ENCODE data around the gene WDR19.
"Not testable (repeated sequence)": the region's sequence is repeated elsewhere in the genome, so short reads cannot be mapped to it uniquely, and the experiment has no call there.

WDR19 gene

DNA sequence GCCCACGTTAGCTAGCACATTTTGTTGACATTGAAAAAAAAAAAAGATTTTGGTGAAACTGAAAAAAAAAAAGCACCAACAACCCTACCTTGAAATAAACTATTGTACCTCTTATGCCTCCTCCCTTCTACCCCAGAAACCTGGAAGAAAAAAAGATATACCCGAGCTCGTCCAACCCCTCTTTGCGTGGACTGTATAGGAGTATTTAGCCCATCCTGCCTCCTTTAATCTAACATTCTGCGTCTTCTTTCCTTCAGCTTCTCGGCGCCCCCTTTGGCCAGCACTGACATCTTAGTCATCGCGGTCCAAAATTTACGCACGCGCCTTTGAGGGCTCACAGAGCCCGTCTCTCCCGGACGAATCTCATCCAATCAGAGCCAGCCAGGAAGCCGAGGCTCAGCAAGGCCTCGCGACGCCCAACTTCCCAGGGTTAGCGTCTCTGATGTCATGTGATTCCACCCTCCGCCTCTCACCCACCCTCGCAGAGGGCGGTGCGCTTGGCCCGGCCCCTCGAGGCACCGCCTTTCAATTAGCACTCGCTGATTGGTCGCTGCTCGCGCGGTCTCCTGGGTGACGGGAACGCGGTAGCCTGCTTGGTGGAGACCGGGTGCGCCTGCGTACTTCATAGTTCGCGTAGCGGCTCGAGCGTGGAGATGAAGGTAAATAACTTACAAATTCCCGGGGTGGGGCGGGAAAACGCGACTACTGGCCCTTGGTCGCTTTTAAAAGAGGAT lies at the start of gene WDR19:
WDR19 (plus strand) TSS at position 625 of the 734 bp plus-strand sequence; CDS start at position 654, 29 bp downstream.
- DNase-seq = peak; percentile 98 to 99

DNA sequence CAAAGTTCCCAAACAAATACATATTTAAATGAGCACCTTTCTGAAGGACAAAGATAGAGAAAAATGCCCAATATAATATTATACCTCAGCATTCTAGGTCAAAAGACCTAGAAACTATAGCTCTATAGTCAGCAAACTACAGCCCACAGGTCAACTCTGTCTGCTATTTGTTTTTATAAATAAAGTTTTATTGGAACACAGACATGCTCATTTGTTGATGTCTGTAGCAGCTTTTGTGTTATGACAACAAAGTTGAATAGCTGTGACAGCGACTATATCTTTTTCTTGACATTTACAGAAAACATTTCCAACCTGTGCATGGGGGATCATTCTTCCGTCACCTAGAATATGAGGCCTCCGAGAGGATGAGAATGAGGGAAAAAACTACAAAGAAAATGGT lies 48.7 kb upstream of the WDR19 start:
- no peak for DNase-seq

DNA sequence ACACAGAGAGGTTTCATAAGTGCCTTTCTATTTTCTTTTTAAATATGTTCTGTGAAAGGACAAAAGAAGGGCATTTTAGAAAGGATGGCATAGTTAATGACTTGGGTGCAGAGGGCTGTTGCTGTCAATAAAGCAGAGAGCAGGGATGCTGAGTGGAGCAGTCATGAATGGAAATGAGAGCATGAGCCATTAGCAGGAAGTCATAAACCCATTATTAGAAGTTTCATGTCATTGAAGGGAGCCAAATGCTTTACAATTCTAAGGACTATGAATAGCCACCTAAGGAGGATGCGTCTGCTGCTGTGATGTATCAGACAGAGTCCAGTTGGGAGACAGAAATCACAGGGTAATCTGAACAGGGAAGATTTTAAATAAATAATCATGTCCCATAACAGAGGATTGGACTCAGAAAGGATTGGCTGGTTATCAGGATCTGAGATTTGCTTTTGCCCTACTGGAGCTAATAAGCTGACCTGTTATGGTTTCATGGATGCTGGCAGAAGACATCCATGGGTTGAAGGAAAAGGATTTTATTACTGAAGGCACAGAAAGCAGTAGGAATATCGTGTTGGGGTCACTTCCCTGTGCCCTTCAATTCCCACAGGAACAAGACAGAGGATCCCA lies 47.5 kb upstream of the WDR19 start:
- no peak for DNase-seq

DNA sequence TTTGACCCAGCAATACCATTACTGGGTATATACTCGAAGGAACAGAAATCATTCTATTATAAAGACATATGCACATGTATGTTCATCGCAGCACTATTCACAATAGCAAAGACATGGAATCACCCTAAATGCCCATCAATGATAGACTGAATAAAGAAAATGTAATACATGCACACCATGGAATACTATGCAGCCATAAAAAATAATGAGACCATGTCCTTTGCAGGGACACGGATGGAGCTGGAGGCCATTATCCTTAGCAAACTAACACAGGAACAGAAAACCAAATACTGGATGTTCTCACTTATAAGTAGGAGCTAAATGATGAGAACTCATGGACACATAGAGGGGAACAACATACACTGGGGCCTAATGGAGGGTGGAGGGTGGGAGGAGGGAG lies 44.1 kb upstream of the WDR19 start:
- DNase-seq = not testable (repeated sequence)

DNA sequence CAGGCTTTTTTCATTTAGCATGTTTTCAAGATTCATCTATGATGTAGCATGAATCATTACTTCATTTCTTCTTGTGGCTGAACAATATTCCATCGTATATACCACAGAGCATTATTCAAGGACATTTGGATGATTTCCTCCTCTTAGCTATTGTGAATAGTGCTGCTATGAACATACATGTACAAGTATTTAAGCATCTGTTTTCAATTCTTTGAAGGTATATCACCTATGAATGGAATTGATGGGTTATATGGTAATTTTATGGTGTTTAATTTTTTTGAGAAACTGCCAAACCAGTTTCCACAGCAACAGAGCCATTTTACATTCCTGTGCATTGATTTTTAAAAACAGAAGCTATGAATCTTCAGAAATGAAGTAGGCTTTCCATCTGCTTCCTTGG lies 36.1 kb upstream of the WDR19 start:
- DNase-seq = no peak

DNA sequence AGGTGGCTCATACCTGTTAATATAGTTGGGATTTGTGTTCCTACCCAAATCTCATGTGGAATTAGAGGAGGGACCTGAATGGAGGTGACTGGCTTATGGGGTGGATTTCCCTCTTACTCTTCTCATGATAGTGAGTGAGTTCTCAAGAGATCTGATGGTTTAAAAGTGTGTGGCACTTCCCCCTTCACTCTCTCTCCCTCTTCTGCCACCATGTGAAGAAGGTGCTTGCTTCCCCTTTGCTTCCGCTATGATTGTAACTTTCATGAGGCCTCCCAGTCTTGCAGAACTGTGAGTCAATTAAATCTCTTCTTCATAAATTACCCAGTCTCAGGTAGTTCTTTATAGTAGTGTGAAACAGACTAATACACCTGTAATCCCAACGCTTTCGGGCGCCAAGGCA lies 28.3 kb upstream of the WDR19 start:
- DNase-seq = no peak

DNA sequence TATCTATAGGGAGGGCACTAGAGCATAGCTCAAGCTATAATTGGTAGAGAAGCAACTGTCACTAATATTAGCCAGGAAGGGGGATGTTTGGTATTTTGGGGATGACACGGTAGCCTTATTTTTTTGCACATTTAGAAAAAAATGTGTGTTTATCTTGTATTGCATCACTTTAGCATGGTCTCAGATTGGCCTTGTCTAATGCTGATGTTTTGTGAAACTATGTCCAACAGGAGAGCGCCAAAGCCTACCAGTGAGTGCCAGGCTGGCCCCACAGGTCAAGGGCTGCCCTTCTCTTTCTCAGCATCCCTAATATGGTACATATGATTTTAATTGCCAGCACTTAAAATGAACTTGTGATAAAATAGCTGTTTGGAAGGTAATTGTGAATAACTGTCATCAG lies 24.8 kb upstream of the WDR19 start:
- DNase-seq = no peak

DNA sequence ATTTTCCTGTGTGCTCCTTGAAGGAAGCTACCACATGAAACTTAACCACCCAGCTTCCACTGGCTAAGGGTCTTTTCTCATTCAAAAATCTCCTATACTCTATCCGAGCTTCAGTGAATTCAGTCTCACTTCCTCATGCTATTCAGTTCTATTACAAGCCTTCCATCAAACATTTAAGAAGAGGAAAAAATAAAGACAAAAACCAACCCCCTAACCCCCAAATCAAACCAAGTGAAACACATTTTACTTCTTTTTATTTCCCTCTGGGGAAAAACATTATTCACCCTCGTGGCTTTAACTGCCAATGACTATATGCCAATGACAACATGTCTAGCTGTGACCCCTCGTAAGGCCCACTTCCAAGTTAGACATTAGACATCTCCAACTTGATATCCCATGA lies 16.2 kb upstream of the WDR19 start:
- DNase-seq = no peak

DNA sequence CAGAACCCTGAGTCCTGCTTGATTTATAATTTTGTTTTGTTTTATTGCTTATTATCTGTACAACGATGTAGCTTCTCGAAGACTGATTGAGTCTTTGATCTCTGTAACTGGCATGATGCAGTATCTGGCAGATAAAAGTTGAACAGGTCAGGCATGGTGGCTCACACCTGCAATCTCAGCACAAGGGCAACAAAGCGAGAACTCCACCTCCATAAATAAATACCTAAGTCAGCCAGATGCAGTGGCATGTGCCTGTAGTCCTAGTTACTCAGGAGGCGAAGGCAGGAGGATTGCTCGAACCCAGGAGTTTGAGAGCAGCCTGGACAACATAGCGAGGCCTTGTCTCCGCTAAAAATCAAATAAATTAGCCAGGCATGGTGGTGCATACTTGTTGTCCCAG lies 15.7 kb upstream of the WDR19 start:
- DNase-seq = no peak

DNA sequence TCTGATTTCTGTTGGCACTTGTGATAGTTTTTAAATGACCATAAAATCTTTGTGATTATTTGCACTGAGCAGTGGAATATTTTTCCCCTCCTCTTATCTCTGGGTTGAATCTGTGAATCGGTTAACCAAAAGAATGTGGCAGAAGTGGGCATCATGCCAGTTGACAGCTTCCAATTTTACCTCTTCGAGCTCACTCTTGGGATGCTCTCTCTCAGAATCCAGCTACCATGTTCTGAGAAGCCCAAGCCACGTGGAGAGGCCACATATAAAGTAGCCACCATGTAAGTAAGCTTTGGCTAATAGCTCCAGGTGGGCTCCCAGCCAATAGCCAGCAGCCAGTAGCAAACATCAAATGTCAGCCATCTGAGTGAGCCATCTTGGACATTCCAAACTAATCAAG lies 12.9 kb upstream of the WDR19 start:
- no peak for DNase-seq

DNA sequence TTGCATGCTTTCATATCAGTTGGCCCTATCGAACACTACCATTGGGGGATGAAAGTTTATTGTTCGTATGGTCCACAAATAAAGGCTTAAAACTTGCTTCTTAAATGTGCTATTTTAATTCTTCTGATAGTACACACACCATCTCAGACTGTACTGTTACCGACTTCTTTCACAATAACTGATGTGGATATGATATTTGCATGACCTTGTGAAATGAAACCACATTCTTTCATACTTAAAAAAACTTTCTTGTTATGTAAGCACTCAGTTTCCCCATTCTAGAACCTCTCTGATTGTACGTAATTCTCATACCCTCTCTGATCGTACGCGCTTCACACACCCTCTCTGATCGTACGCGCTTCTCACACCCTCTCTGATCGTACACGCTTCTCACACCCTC lies 12.0 kb upstream of the WDR19 start:
- no peak for DNase-seq

DNA sequence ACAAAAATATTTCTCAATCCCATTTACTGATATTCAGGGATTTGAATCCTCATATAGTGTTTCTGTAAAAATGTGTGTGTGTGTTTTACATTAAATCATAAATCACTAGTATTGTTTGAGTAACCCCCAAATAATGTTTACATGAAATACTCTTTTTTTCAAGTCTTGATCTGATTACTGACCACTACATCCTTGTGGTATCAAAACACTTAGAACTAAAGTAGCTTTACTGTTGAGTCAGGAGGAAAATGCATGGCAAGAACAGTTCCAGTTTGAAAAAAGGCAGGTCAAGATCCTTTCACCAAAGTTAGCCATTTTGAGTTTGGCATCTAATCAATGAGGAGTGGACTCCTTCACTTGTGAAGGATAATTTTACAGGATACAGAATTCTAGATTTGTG lies 3.6 kb upstream of the WDR19 start:
- no peak for DNase-seq

DNA sequence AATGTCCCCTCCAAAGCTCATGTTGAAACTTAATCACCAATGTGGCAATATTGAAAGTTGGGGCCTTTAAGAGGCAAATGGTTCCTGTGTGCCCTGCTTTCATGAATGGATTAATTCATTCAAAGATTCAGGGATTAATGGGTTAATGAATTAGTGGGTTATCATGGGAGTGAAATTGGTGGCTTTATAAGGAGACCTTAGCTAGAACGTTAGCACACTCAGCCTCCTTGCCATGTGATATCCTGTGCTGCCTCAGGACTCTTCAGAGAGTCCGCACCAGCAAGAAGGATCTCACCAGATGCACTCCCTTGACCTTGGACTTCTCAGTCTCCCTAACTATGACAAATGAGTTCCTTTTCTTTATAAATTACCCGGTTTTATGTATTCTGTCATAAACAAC lies 2.6 kb upstream of the WDR19 start:
- DNase-seq = no peak

DNA sequence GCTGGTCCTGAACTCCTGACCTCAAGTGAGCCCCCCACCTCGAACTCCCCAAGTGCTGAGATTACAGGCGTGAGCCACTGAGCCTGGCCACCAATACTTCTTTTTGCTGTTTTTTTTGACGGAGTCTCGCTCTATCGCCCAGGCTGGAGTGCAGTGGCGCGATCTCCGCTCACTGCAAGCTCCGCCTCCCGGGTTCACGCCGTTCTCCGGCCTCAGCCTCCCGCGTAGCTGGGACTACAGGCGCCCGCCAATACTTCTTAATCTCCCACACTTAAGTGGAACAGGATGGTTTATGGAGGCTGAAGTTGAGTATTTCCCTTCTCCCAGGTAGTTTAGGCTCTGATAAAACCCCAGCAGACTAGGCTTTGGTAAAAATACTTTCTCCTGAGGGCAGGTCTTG lies 1.7 kb upstream of the WDR19 start:
- DNase-seq = not testable (repeated sequence)

DNA sequence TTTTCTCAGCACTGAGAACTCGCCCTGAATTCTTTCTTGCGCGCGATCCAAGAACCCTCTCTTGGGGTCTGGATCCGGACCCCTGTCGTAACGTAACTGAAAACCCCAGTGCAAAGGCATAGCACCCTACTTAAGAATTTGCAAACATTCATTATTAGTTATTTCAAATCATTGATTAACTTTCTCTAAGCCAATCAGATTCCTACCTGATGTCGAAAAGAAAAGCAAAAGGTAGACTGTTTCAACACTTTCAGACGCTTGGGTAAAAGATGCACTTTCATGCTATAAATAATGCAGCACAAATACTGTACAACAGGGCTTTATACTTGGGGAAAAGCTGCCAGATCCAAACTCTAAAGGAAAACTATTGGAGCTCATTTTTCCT lies 817 bp upstream of the WDR19 start:
- DNase-seq = no peak

DNA sequence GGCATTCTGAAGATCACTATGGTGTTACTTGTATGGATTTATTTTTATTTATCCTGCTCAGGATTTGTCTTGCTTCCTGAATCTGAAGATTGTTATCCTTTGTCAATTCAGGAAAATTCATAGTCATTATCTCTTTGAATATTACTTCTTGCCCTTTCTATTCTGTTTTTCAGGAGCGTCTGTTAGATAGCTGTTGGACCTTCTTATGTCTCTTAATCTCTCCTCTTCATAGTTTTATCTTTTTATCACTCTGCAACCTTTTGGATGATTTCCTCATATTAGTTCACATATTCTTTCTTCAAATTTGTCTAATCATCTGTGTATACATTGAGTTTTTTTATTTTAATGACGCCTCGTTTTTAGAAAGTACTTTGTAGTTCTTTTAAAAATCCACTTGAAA lies 19.6 kb downstream of the WDR19 start:
- no peak for DNase-seq

DNA sequence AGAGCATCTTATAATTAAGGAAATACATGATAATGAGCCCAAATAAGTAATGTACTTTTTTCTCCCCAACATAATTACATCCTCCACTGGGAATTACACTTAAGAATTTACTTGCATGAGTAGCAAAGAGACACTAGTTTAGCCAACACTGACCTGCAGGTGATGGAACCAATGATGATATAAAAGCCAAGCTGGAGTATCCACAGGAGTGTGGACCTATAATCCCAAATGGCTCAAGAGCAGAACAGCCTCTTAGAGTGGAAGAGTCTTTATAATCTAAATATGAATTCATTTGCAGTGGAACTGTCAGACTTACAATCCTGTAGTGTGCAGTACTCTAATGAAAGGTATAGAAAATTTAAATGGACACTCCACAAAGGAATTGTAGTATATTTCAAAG lies 22.2 kb downstream of the WDR19 start:
- DNase-seq = no peak

DNA sequence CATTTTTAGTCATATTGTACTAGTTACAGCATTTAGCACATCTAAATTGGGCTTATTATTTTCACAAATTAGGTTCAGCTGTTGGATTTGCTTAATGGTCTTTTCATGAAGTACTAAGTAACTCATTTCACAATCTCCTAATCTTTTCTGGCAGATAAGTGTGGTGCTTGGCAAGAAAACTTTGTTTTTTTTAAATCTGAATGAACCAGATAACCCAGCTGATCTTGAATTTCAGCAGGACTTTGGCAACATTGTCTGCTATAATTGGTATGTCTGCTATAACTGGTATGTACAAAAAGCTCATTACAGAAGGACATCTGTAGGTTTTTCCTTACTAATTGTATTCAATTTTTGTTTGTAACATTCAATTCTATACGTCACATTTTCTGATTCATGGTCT lies 22.7 kb downstream of the WDR19 start:
- DNase-seq = no peak

DNA sequence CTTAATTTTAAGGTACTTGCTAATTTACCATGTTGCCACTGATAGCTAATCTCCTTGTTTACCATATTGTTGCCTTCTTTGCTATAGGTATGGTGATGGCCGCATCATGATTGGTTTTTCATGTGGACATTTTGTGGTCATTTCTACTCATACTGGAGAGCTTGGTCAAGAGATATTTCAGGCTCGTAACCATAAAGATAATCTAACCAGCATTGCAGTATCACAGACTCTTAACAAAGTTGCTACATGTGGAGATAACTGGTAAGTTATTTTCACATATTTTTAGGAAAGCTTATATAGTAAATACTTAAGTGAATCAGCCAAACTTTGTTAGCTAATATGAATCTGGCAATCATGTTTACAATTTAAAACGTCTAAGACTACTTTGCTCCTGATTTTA lies 23.1 kb downstream of the WDR19 start:
- no peak for DNase-seq

DNA sequence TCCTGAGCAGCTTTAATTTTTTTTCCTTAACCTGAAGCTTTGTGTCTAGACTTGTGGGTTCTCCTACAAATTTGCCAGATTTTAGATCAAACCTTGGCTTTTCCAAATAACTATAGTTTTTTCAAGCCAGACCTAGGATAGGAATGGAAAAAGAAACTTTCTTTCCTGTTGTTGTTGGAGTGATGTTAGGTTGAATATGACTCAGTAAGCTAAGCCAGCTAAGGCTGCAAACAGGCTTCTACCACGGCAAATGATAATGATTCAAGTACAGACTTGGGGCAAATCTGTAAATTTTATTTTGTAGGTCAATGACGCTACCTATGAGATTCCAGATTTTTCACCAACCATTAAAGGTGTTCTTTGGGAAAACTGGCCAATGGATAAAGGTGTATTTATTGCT lies 45.6 kb downstream of the WDR19 start:
- no peak for DNase-seq

DNA sequence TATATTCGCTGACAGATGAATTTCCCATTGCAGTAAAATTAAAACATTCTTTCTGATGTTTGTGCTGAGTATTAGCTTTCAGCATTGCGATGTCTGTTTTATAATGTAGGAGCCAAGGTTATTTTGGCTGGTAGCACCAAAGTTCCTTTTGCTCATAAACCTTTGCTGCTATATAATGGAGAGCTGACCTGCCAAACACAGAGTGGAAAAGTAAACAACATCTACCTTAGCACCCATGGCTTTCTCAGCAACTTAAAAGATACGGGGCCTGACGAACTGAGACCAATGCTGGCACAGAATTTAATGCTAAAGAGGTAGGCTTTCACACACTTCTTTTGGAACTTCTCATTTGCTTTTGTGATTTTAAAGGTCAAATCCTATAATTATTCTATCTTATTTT lies 46.0 kb downstream of the WDR19 start:
- DNase-seq = no peak

DNA sequence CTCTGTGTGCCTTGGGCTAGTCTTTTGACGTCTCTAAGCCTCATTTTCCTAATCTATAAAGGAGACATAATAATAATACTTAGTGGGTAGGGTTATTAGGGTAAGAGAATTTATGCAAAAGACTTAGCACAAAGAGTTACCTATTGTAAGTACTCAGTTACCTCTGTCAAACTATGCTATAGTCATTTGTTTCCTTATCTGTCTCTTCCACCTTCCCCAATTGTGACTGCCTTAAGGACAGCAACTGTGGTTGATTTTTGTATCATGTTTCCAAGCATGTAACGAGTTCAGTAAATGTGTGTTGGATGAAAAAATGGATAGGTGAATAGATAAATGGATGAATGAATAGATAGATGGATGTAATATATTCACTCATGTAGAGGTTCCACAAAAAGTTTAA lies 48.1 kb downstream of the WDR19 start:
- no peak for DNase-seq

DNA sequence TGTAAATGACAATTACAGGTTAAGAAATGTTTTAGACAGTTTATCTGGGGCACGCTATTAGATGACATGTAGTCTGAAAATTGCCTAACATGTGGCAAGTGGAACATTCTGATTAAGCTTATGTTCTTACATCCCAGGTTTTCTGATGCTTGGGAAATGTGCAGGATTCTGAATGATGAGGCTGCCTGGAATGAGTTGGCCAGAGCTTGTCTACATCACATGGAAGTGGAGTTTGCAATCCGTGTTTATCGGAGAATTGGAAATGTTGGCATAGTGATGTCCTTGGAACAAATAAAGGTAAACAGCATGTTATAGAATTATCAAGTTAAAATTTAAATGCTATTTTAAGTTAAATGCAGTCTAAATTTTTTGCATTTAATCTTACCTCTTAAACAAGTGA lies 49.3 kb downstream of the WDR19 start:
- DNase-seq = no peak

DNA sequence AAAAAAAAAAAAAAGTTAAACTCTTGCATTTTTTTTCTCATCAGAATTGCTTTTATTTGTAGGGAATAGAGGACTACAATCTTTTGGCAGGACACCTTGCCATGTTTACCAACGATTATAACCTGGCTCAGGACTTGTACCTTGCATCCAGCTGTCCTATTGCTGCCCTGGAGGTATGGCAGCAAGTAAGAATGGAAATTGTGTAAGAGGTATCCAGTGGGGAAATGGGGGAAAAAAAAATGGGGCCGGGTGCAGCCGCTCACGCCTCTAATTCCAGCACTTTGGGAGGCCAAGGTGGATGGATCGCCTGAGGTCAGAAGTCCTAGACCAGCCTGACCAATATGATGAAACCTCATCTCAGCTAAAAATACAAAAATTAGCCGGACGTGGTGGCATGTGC lies 49.8 kb downstream of the WDR19 start:
- DNase-seq = no peak

DNA sequence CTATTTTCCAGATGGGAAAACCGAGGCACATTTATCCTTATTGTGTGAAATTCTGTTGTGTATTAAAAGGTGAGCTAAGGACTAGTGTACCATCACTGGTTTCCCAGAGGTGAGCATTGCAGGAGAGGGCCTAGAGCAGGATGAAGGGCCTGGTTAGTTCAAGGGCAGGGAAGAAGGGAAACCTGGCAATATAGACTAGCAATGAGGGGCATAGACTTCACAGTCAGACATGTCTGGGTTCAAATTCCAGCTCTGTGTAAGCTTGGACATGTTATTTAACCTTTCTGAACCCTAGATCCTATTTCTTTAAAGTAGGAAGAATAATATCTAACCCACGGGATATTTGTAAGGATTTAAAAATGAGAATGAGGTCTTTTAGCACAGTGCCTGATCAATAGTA lies 50.8 kb downstream of the WDR19 start:
- no peak for DNase-seq
